Stimulated activated CD4-positive, alpha-beta T cell treated with anti-CD3 and anti-CD28 coated beads, Interleukin-4, amount 100 ng/mL, for 4 hours (primary cell): Measurements from ENCODE around the gene KRT85.

Source experiments
- DNase-seq, 2 experiments: peaks; one replicate each; pipeline ENCODE4 v3.0.0-alpha.2; 2020

The KRT85 gene

DNA sequence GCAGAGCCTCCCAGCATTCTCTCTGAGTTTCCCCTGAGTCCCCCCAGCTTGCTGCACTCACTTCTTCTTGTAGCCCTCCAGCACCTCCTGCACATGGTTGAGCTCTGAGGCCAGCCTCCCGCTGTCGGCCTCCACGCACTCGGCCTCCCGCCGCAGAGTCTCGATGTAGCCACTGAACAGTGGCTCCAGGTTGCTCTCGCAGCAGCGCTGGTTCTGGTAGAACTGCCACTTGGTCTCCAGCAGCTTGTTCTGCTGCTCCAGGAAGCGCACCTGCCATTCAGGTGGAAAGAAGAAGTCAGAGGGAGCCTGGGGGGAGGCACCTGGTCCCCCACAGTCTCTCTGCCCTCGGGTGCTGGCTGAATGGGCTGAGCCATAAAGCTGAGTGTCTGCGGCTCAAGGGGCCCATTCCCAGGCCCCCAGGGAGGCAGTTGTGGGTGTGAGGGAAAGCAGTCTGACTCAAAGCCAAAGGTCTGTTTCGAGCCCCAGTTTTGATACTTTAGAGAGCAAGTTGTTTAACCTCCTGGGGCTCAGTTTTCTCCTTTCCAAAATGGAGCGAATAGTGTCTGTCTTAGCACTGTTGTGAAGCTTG is 2.3 kb downstream of the KRT85 start:
- no peak for DNase-seq

DNA sequence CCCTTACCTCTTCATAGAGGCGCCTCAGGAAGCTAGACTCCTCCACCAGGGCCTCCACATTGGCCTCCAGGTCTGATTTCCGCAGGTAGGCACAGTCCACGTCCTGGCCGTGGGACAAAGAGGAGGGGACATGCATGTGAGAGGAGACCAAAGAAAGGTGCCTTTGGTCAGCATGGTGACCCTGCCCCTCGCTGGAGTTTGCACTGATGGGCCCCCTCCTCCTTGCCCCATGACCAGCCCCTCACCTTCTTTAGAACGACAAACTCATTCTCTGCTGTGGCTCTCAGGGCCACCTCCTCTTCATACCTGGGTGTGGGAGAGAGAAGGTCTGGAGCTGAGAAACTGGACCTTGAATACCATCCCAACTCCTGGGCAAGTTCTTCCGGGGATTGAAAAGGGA is 3.2 kb downstream of the KRT85 start:
- DNase-seq, result no peak

DNA sequence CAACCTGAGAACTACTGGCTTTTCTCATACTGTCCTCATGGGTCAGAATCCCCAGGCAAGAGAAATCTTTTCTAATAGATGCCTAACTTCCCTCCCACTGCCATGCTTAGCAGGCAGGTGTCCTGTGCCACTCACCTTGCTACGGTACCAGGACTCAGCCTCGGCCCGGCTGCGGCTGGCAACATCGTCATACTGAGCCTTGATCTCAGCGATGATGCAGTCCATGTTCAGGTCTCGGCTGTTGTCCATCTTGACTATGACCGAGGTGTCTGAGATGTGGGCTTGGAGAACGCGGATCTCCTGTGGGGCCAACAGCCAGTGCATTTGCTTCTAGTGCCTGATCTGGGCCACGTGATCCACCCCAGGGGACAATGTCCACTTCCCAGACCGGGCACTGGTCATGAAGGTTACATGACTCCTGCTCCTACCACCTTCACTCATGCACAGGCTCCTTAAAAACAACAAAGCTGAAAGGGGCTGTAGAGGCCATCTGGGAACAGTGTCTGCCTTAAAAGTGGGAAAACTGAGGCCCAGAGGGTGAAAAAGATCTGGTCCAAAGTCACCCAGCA is 4.1 kb downstream of the KRT85 start:
- no peak for DNase-seq

DNA sequence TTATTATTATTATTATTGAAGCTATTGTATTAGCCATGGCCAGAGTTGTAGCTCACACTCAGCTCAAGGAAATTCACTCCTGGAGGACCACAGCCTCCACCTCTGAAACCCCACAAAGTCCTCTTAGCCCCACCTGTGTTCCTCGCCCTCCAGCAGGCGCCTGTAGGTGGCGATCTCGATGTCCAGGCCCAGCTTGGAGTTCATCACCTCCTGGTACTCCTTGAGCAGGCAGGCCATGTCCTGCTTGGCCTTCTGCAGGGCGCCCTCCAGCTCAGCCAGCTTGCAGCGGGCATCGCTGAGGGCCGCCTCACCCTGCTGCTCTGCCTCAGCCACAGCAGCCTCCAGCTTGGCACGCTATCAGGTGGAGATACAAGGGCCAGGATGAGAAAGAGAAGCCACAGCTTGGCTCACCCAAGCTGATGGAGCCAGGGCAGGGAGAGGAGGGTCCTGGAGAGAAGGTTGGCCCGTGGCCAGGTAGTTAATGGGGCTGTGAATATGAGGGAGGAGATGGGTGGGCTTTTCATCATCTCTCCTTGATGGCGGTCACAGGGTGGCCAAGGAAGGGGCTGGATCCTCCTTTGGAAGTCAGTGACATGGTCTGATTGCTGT is 5.1 kb downstream of the KRT85 start:
- DNase-seq, result no peak

DNA sequence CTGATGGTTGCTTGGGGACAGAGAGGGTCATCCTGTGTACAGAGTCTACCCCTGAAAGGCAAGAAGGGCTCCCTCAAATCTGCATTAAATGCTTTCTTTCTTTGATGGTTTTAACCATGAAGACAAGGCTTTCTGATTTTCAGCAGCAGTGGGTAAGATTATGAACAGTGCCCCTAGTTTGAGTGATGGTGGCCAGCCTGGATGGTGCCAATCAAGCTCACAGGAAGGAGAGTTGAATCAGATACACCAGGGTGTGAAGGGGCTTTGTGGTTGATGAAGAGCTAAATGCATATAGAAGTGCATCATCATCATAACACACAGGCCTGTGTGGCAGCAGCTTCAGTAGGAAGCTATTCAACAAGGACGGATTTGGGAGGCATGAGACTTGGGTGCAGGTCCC is 5.7 kb downstream of the KRT85 start:
- DNase-seq, result no peak

DNA sequence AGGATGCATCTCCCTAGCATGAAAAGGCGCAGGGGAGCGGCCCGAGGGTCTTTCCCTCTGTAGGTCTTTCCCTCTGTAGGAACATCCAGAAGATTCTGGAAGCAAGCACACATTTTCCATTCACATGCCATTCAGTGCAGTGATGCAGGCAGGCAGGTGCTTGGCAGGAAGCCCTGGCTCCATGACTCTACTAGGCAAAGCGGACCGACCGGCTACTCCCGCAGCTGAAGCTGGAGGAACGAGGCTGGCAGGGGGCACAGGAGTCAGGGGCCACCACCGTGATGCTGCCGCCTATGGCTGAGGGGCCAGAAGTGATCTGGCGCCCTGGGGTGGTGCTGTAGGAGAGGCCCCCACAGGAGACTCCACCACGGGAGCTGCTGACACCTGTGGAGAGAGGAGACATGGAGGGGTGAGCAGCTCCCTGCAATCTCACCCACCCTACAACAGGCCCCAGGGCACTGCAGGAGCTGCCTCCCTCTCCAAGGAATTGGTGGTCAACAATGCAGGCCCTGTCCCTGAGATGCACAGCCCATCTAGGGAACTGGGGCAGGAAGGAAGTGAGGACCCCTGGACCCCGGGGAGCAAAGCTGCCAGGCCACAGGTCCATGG is 6.5 kb downstream of the KRT85 start:
- DNase-seq, result no peak

DNA sequence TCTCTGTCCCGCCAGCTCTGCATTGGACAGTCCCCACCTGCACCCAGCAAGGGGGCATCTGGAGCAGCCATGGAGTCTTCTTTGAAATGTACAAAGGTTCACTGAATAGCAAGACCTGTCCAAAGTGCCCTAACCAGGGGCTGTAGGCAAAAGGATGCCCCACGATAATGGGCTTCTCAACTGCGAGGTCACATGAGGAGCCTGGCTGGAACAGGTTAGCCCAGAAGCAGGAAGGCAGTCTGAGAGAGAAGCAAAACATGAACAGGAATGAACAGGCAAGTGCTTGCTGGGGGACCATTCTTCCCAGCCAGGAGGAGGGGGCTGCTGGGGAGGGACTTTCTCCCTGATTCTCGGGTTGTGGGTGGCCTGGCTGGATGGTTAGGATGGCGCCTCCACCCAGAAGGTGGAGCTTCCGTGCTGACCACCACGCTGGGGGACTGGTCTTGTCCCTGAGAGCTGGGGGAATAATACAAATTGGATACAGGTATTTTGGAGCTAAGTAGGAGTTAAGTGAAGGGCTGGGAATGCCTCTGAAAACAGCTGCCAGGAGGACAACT is 7.1 kb downstream of the KRT85 start:
- no peak for DNase-seq

DNA sequence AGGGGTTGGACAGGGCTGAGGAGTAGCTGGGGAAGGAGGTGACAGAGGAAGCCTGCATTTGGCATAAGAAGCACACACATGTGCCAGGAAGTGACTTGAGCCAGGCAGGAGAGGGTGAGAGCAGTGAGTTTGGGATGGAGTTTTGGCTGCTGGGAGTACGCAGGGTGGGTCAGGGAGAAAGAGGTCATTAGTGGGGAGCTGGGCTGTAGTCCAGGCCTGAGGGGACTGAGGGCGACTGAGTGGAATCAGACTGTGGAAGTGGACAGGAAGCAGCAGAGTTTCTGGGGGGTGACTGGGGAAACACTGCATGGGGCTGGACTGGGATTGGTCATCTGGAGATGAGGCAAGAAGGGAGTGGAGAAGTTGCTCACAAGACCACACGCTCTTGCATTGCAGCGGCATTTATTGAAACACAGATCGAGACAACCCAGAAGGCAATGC is 7.6 kb downstream of the KRT85 start:
- DNase-seq, result no peak

DNA sequence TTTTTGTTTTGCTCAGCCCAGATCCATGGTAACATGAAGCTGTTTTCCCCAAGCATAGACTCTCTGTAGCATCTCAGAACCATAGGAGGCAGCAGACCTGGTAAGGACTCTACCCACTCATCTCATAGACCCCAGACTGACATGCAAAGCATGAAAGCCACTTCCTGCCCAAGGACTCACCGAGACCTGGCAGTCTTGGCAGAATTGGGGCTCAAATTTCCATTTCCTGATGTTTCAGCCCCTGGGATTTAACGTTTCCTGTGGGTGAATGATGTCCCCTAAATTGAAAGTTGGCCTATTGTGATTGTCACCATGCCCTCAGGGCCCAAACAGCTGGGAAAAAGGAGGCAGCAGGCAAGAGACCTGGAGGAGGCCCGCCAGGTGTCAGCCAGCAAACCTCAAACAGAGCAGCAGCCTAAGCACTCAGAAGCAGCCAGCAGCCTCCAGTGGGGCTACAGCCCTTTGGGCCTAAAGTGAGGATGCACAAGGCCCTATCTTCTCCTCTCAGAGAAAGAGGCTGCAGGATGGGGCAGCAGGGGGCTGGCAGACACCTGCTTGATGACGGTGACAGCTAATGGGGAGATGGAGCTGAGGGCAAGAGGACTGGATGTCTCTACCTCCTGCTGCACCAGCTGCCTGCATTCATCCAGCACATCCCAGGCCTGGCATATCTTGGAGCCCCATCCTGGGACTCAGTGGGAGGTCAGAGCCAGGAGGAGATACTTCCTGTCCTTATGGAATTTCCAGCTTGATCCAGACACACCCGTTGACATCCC is 8.5 kb downstream of the KRT85 start:
- DNase-seq, result no peak

DNA sequence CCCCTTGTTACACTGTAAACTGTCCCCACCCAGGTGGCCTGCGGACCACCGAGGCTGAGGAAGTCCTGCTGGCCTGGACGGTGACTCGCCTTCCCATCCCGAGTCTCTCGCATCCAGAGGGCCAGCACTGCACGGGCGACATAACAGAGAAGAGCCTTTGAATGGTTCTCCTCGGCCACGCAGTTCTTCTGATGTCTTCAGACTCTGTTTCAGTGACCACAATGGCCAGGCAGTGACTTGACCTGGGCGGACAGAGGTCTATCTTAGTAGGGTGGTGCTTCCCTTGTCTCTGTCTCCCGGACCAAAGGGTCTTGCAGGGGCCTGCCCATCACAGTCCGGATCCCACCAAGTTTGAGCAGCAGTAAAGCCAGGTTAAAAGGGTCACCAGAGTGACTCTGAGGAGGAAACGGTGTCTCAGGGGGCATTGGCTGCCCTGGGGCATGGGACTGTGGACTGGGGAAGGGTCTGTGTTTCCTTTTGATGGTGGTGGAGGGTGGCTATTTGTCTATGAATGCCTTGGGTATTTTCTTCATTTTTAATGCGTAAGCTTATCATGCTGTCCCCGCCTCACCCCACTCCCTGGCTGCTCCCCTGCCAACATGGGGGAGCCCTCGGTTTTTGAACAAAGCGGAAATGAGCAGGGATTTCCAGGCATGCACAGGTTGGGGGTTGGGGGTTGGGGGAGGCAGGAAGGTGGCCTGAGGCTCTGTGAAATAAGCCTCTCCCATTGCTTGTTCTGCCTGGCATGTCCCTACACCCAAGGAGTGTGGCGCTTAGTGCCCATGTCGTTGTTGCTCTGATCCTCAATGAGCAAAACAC is 10.3 kb downstream of the KRT85 start:
- no peak for DNase-seq

DNA sequence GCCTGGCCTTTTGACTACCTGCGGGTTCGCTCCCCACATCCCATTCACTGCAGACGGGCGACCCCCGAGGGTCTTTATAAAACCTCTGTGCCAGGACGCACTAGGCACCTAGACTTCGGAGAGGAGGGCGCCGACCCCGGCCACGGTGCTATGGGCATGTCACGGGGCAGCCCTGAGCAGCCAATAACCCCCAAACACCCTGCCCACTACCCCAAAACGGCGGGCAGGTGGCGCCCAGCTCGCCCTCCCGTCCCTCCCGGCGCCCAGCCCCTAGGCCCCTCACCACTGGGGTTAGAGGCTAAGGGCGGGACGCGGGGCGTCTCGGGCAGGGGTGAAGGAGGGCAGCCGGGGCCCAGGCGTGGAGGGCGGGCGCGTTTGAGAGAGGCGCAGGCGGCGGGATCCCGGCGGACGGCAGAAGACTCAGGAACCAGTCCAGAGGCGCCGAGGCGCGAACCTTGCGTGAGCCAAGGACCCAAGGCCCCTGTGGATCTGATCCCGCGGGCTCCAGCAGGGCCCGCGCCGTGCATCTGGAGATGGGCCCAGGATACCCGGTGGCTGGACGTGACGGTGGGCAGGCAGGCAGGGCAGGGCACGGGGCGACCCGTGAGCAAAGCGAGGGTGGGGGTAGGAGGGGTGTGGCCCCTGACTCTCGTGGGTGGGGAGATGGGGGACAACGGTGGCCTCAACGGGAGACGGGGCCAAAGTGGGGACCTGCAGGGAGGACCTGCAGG is 11.1 kb downstream of the KRT85 start:
- DNase-seq, result no peak

DNA sequence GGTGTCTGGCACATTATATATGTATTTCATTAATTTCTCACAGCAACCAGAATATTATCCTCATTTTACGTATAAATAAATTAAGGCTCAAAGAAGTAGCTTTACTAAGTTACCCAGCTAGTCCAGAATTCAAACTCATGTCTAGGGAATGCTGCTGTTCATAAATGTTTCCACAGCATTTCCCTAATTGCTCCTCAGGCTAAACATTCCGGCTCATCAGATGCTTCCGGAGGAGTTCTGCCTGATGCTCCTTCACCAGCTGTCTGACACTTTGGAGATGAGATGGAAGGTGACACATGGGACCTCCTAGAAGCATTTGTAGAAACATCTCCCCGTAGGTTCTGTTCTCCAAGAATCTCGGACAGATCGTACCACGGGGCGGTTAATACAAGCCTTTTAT is 12.1 kb downstream of the KRT85 start:
- no peak for DNase-seq

DNA sequence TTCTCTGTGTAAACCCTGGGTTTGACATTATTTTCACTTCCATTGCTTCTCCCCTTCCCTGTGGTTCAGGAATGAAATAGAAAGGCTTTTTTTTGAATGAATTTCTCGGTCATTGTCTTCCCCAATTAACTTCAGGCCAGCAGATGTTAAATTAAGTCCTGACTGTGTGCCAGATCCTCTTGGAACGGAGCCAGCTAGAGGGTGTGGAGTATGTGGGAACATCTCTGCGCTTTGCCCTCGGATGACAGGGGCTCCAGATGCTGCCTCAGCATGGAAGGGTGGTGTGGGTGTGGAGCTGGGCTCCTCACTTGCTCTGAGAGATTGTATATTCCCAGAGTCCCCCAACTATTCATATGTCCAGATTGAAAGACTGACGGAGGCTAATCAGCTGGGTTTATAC is 13.1 kb downstream of the KRT85 start:
- DNase-seq, result no peak

DNA sequence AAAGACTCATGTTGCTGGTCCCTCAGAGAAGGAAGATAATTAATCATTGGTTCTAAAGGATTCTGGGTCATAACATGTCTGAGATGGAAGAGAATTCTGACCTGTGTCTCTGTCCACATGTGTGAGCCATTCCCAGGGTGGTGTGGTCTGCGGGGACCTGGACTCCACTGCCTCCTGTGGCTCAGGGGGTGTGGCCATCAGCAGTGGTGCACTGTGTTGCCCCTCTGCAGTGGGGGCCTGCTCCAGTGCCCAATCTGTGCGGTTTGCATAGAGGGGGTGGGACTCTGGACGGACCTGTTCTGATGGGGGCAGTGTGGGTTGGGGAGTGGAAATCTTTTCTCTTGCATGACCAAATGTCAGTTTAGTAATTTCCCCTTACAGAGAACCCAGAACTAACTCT is 13.5 kb downstream of the KRT85 start:
- no peak for DNase-seq

DNA sequence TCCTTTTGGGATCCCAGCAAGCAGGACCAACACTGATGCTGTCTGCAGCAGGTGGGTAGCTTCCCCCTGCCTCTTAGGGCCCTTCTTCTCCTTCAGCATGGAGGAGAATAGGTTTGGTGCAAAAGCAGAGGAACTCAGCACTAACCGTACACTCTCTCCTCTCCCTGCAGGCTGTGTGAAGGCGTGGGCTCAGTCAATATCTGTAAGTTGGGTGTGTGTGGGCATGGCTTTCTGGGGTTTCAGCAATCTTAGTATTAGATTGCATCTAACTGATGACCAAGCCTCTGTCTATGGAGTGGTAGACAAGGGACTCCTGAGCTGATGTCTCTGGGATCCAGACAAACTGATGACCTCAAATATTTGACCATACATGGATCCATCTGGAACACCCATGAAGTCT is 14.3 kb downstream of the KRT85 start:
- no peak for DNase-seq

DNA sequence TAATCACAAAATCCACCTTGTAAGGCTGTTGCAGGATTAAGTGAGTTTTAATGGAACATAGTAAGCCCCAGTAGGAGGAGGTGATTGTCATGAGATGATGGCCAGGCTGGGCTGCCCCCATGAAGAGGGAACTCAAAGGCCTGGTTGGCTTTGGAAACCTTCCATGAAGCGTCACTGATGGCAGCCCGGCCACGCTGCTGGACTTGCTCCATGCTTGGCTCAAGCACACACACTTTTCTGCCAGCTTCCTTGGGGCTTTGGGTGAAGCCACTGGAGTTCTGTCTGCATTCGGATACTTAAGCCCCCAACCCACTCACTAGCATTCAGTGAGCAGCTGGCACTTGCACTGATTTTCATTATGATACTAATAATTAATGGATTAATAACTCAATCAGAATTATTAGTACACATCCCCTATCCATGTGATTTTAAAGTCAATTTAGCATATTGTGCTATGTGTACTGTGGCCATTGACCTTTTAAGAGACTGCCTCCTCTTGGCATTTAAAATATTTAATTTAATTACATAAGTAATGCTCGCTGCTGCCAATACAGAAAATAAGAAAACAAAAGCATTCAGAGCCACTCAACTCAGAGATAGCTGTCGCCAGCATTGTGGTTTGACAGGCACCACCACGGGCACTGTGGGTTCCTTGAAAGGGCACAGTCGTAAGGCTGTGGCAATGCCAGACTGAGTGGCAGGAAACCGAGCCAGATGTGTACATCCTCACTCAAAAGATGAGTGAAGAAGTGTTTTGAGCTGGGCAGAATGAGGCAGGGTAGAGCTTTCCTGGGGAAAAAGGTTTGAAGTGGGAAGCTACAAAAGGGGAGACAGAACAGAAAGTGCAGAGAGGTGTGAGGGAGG is 15.9 kb downstream of the KRT85 start:
- DNase-seq, result peak; percentile 23

DNA sequence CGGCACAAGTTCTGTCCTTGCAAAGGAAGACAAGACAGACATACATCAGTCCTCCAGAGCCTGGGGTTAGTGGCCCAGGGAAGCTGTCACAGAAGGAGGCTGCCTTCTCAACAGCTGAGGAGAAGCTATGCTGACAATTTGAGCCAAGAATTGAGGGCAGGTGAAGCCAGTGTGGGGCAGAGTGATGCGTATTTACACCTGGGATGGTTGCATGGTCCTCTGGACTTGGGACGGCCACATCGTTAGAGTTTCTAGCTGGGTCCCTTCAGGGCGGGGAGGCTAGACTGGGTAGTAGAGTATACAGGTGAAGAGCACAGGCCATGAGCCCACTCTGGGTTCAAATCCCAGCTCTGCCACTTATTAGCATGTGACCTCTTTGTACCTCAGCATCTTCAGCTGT is 16.5 kb downstream of the KRT85 start:
- DNase-seq, result no peak

DNA sequence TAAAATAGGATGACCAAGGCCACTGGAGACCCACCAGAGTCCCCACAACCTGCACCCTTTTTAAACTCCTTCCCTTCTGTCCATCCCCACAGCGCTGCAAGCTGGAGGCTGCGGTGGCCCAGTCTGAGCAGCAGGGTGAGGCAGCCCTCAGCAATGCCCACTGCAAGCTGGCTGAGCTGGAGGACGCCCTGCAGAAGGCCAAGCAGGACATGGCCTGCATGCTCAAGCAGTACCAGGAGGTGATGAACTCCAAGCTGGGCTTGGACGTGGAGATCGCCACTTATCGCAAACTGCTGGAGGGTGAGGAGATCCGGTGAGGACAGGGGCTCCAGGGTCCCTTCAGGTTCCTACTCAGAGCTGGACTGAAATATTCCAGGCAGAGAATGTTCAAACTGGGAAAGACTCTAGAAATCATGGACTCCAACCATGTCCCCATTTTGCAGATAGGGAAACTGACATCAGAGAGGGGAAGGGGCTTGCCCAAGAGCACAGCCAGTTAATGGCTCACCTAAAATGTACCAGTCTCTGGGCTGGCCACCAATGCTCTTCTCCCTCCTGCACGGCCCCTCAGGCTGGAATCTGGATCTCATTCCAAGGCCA is 17.2 kb downstream of the KRT85 start:
- no peak for DNase-seq

DNA sequence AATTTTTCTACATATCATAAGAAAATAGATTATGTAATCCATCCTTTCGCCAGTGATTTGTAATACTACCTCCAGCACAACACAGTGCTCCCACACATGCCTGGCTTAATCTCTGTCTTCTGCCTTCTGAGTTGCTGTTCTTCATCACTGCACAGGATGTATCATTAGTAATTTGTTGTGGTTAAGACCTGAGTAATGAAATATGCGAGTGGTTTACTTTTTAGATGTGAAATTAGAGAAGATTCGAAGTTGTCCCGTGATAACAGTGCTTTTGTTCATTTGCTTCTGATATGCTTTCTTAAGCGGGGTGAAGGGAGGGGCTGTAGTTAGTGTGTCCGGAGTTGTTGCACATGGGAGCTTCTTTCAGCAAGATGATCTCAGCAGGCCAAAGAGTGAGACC is 18.1 kb downstream of the KRT85 start:
- no peak for DNase-seq
